Stimulated activated CD8-positive, alpha-beta memory T cell treated with anti-CD3 and anti-CD28 coated beads, Interleukin-12 subunit alpha, Interleukin-12 subunit beta, amount 100 ng/mL, for 1 hour (primary cell): ENCODE results near the gene OXT.
A peak's percentile ranks its signal among the peaks of the same experiment; 100 is the strongest.

Experiments used
- DNase-seq: peaks from one replicate; pipeline ENCODE4 v3.0.0-alpha.2; 2020; ENCODE audit warnings: low read depth

The OXT gene

GRCh38 chr20:3115190-3116107 is 44.0 kb downstream of the OXT start:
- no peak for DNase-seq

GRCh38 chr20:3116341-3116740 is 44.9 kb downstream of the OXT start:
- no peak for DNase-seq

- DNase-seq, result peak; percentile 26
Measured at GRCh38 chr20:3117839-3118379, 46.5 kb downstream of the OXT start.

GRCh38 chr20:3119044-3119443 is 47.6 kb downstream of the OXT start:
- DNase-seq, result no peak

GRCh38 chr20:3121271-3121911 is 50.0 kb downstream of the OXT start:
- no peak for DNase-seq
